GM21367 (cell line): ENCODE results near the gene CISD2.
"Not testable (repeated sequence)": the region's sequence is repeated elsewhere in the genome, so short reads cannot be mapped to it uniquely, and the experiment has no call there.

Experiments
- ATAC-seq: cut with Tn5 transposase; IDR thresholded peaks from one replicate; pipeline ENCODE4 v1.9.1; 2021; ENCODE audit not compliant: unreplicated experiment

CISD2 gene

DNA sequence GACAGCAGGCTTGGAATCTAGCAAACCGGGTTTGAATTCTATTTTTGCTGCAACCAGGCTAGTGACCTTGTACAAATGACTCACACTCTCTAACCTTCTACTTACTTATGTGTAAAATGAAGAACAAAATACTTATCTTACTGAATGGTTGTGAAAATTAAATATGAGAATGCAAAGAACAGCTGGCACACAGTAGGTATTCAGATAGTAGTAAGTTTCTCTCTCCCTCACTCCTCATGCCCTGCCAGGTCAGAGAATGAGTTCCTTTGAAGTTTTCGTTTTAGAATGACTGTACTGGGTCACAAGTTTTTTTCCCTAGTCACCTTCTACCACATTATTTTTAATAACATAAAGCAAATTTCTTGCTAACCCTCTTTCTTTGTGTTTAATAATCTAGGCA is 33.0 kb downstream of the CISD2 start:
- no peak for ATAC-seq

DNA sequence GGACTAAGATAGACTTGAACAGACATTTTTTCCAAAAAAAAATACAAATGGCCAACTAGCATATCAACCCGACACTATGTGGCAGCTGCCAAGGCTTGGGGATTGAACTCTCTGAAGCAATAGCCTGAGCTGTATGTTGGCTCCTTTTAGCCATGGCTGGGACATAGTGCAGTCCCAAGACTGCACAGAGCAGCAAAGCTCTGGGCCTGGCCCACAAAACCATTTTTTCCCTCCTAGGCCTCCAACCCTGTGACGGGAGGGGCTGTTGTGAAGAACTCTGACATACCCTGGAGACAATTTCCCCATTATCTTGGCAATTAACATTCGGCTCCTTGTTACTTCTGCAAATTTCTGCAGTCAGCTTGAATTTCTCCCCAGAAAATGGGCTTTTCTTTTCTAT is 50.1 kb downstream of the CISD2 start:
- no peak for ATAC-seq

DNA sequence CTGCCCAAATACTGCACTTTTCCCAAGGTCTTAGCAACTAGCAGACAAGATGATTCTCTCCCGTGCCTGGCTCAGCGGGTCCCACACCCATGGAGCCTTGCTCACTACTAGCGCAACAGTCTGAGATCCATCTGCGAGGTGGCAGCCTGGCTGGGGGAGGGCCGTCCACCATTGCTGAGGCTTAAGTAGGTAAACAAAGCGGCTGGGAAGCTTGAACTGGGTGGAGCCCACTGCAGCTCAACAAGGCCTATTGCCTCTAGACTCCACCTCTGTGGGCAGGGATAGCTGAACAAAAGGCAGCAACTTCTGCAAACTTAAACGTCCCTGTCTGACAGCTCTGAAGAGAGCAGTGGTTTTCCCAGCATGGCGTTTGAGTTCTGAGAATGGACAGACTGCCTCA is 50.9 kb downstream of the CISD2 start:
- ATAC-seq = not testable (repeated sequence)

DNA sequence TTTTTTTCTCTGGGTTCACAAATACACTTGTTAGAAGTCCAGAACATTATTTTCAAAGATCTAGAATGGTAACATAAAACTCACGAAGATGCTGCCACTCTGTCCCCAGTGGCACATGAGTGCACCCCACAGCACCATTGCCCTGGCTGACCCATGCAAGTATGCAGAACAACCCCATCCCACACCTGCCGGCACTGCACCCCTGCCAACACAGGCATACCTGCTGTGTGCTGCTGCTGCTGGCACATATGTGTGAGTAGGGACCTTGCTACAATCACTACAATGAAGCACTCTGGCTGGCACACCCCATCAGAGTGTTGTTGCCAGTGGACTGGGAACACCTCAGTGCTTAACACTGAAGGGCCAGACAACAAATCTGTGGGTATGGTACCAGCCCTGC is 66.9 kb downstream of the CISD2 start:
- ATAC-seq = no peak

DNA sequence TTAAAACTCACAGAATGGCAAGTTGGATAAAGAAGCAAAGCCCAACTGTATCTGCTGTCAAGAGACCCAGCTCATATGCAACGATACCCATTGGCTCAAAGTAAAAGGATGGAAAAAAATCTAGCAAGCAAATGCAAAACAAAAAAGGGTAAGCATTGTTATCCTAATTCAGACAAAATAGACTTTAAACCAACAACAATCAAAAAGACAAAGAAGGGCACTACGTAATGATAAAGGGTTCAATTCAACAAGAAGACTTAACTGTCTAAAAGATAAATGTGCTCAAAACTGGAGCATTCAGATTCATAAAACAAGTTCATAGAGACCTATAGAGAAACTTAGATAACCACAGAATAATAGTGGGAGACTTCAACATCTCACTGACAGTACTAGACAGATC is 69.3 kb downstream of the CISD2 start:
- not testable (repeated sequence) for ATAC-seq
